HG03439 (cell line): ENCODE results near the gene ABCD2.
"Not testable (repeated sequence)": the region's sequence is repeated elsewhere in the genome, so short reads cannot be mapped to it uniquely, and the experiment has no call there.

Experiments used
- ATAC-seq: cut with Tn5 transposase; IDR thresholded peaks from one replicate; pipeline ENCODE4 v1.9.1; 2021; ENCODE audit warnings: mild to moderate bottlenecking, moderate library complexity; ENCODE audit not compliant: unreplicated experiment

Gene ABCD2

GRCh38 chr12:39613525-39613924, 6.1 kb downstream of the ABCD2 start:
- ATAC-seq, result no peak

DNA sequence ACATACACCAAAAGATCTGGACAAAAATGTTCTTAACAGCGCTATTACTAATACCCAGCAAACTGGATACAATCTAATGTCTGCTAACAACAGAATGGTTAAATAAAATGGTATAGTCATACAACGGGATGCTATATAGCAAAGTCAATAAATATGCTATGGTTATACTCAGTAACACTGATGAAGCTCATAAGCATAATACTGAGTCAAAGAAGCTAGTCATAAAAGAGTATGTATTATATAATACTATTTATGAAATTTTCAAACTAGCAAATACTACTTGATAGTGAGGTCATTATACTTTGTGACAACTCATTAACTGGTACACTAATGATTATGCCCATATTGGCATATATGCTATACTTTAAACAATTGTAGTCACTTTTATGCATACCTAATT, 7.4 kb downstream of the ABCD2 start:
- no peak for ATAC-seq

DNA sequence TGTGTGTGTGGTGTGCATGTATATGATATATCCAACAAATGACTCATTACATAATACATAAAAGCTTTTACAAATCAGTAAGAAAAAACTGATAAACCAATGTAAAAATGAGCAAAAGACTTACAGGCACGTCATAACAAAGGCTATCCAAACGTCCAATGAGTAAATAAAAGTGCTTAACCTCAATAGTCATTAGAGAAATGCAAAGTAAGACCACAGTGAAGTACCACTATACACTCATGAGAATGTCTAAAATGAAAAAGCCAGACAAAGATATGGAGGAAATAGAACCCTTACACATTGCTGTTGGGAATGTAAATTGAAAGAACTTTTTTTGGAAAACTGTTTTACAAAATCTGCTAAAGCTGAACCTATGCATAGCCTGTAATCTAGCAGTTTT, 7.8 kb downstream of the ABCD2 start:
- ATAC-seq, result no peak

GRCh38 chr12:39610436-39611025, 9.1 kb downstream of the ABCD2 start:
- no peak for ATAC-seq

- ATAC-seq, result no peak
These were observed 12.7 kb downstream of the ABCD2 start for GRCh38 chr12:39606712-39607423.

DNA sequence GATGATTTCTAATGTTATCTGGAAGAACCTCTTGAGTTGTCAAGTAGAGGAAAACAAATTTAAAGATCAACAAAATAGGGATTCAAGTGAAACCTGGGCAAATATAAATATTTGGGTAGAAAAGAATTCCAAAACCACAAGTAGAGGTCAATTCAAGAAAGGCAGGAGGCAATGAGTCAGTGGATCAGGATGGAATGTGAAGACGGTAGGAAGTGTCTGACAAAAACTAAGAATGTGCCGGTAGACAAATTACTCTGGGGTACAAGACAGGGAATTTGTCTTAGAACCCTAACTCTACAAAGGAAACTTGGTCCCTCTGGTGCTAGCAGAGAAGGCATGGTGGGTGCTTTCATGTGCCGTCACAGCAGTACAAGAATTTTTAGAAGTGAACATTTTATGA, 13.6 kb downstream of the ABCD2 start:
- ATAC-seq, result no peak

- no peak for ATAC-seq
These were observed 14.1 kb downstream of the ABCD2 start for GRCh38 chr12:39605501-39605900.

- ATAC-seq, result no peak
These were observed 16.5 kb downstream of the ABCD2 start for GRCh38 chr12:39603065-39603464.

DNA sequence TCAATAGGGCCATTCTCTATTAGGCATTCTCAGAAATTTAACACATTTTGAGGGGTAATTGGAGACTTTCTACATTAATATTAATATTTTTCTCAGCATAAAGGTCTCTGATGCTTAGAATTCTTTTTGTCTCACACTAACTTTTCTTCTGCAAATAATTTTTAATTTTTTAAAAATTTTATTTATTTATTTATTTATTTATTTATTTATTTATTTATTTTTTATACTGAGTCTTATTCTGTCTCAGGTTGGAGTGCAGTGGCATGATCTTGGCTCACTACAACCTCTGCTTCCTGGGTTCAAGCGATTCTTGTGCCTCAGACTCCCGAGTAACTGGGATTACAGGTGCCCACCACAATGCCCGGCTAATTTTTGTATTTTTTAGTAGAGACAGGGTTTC, 17.7 kb downstream of the ABCD2 start:
- not testable (repeated sequence) for ATAC-seq

DNA sequence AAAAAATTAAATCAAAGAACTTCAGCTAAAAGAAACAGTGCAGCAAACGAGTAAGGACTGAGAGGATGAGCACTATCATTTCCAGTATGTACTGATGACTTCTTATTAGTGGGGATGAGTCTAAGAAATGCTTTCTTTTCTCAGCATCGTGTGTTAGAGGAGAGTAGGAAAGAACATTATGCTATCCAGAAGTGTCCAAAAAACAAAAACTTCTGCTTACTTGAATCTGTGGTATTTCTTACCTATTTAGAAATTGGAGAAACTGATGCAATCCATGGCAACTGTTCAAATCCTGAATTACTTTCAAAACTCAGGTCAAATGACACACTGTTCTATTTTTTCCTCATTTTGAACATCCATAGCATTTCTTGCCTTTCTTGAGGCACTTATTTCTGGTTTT, 23.7 kb downstream of the ABCD2 start:
- ATAC-seq, result no peak

DNA sequence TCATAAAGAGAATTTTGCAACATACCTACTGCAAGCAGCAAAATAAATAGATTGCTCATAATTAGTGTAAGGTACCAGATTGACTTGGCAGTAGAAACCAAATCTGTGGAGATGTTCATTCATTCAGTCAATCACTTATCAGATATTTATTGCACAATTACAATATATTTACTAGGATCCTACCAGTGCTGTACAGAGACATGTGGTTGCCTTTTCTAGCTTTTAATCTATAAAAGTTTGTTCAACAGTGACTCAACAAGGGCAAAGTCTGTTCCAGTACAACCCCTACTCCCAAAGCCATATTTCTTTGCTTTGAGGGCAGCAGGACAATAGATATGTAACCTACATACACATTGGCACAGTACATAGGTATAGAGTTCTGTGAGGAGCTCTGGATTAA, 27.3 kb downstream of the ABCD2 start:
- ATAC-seq, result no peak

GRCh38 chr12:39588348-39588747, 31.3 kb downstream of the ABCD2 start:
- ATAC-seq, result no peak

DNA sequence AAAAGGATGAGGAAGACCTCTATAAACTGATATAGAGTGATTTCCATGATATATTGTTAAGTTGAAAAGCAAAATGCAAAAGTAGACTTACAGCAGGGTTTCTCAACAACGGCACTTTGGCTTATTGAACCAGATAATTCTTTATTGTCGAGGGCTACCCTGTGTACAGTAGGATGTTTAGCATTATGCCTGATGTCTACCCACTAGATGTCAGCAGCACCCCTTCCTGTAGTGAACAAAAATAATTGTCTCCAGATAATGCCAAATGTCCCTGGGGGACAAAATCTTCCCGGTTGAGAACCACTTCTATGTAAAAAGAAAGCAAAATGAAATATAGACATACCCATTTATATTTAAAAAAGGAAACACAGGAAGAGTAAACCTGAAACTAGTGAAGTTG, 32.4 kb downstream of the ABCD2 start:
- no peak for ATAC-seq

GRCh38 chr12:39586816-39587215, 32.8 kb downstream of the ABCD2 start:
- no peak for ATAC-seq

- no peak for ATAC-seq
These were observed 38.0 kb downstream of the ABCD2 start for GRCh38 chr12:39581592-39581991.

DNA sequence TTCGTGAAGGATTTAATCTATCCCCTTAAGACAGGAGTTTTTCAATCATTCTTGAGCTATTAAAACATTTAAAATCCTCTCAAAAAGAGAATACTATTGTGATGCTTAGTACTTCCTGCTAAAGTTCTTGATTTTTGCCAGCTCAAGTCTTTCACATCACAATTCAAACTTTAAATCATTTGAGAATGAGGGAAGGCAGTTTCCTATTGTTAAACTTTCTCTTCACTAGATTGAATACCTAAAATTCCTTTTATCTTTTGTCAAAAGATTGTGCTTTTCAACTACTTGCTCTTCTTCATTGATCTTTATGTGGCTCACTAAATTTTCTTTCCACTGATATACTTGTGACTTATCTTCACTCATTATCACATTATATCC, 44.1 kb downstream of the ABCD2 start:
- ATAC-seq, result no peak

GRCh38 chr12:39574785-39575497, 44.7 kb downstream of the ABCD2 start:
- ATAC-seq, result no peak

DNA sequence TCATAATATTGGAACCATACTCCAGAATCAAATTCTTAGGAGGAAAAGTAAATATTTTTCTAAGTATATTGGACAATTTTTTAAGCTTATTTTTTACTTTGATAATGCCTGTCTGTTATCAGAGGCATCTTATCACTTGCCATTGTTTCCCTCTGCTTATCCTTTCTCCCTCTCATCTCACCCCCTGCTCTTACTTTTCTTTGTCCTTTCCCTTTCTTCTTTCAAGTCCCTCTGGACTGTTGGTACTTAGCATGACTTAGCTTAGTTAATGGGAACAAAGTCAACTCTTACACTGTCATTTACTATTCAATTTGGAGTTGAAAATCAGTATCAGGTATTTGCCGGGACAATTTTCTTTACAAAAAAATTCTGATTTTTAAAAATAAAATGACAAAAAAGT, 45.2 kb downstream of the ABCD2 start:
- ATAC-seq, result no peak

GRCh38 chr12:39573971-39574370, 45.6 kb downstream of the ABCD2 start:
- ATAC-seq, result no peak

GRCh38 chr12:39572551-39572950, 47.1 kb downstream of the ABCD2 start:
- ATAC-seq, result no peak

DNA sequence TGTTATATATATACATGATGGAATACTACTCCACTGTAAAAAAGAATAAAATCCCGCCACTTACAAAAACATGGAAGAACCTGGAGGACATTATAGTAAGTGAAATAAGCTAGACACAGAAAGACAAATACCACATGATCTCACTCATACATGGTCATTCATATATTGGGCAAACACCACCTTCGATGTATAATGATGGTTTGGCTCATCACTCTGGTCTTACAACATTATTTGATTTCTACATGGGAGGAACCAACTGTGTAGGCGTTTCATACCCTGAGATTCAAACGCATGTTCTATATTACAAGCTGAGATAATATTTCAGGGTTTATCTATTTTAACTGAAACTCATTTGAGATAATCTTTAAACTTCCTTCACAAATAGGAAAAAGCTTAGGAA, 48.3 kb downstream of the ABCD2 start:
- no peak for ATAC-seq

- no peak for ATAC-seq
These were observed 66.1 kb downstream of the ABCD2 start for GRCh38 chr12:39553476-39553875.
